HG03039 (cell line): Measurements from ENCODE around the gene HSF4.

ENCODE experiments used
- ATAC-seq: cut with Tn5 transposase; IDR thresholded peaks from one replicate; pipeline ENCODE4 v1.9.1; 2021; ENCODE audit warnings: mild to moderate bottlenecking, moderate library complexity; ENCODE audit not compliant: unreplicated experiment

The HSF4 gene

DNA sequence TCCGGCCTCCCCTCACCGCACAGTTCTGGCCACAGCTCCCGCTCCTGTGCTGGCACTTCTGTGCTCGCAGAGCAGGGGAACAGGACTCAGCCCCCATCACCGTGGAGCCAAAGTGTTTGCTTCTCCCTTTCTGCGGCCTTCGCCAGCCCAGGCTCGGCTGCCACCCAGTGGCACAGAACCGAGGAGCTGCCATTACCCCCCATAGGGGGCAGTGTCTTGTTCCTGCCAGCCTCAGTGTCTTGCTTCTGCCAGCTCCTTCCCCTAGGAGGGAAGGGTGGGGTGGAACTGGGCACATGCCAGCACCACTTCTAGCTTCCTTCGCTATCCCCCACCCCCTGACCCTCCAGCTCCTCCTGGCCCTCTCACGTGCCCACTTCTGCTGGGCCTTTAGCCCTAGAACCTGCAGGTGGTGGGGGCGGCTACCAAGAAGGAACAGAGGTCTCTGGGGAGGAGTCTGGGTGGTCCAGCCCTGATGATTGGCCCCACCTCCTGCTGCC lies 33.7 kb downstream of the HSF4 start:
- ATAC-seq = no peak

GRCh38 chr16:67199011-67199807 lies 34.7 kb downstream of the HSF4 start, which contains the start of gene ELMO3:
ELMO3 (plus strand) TSS chr16:67199131; CDS start chr16:67199327, 196 bp downstream.
- no peak for ATAC-seq

- no peak for ATAC-seq
These were observed 35.3 kb downstream of the HSF4 start for GRCh38 chr16:67199808-67200198.

DNA sequence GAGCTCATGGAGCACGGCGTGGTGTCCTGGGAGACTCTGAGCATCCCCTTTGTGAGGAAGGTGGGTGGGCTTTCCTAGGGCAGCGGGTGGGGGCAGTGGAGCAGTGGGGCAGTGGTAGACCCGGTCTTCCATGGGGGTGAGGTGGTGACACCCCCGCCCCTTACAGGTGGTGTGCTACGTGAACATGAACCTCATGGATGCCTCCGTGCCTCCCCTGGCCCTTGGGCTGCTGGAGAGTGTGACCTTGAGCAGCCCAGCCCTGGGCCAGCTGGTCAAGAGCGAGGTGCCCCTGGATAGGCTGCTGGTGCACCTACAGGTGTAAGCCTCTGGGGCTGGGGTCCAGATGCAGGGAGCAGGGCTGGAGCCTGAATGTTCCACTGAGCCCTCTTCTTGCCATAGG lies 35.9 kb downstream of the HSF4 start:
- ATAC-seq = no peak

DNA sequence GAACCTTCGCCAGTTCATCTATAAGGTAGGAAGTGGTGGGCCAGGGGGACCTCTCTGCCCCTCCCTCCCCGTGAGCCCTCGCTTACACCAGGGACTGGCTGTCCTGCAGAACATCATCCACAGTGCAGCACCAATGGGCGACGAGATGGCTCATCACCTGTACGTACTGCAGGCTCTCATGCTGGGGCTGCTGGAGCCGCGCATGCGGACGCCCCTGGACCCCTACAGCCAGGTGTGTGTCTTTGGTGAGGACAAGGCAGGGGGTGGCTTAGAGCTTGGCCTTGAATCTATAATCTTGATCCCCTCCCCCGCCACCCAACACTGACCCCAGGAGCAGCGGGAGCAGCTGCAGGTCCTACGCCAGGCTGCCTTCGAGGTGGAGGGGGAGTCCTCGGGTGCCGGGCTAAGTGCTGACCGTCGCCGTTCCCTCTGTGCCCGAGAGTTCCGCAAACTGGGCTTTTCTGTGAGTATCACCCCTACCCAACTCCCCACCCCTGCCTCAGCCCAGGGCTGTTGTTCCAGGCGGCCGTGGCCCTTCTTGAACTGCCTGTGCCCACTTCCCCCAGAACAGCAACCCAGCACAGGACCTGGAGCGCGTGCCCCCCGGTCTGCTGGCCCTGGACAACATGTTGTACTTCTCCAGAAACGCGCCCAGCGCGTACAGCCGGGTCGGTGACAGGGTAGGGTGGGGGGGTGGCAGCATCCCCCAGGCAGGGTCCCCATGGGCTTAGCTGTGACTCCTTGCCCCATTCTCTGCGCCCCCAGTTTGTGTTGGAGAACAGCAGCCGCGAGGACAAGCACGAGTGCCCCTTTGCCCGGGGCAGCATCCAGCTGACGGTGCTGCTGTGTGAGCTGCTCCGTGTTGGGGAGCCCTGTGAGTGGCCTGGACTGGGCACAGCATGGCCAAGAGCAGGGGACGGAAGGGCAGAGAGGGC lies 37.1 kb downstream of the HSF4 start:
- ATAC-seq = no peak

- ATAC-seq = no peak
These were observed 37.9 kb downstream of the HSF4 start for GRCh38 chr16:67202426-67202825.

- ATAC-seq = no peak
These were observed 38.5 kb downstream of the HSF4 start for GRCh38 chr16:67202956-67203493.

DNA sequence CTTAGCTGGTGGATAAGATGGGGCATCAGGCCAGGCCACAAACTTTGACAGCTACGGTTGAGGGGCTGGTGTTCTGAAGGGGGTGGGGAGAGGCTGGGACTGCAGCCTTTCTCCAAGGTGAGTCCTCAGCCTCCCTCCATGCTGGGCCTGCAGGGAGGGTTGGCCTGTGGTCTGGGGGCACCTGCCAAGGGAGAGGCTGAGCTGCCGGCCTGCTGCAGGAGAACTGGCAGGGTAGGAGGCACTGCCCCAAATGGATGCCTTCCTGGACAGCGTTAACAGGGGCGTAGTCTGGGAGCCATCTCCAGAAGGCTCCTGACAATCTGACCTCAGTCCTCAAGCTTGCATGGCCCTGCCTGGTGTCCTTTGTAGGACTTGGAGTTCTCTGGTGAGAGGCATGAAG lies 39.5 kb downstream of the HSF4 start:
- no peak for ATAC-seq

GRCh38 chr16:67206129-67206837 lies 41.7 kb downstream of the HSF4 start:
- no peak for ATAC-seq

GRCh38 chr16:67206838-67207248 lies 42.3 kb downstream of the HSF4 start:
- no peak for ATAC-seq

GRCh38 chr16:67207249-67208091 lies 42.9 kb downstream of the HSF4 start:
- ATAC-seq = no peak

DNA sequence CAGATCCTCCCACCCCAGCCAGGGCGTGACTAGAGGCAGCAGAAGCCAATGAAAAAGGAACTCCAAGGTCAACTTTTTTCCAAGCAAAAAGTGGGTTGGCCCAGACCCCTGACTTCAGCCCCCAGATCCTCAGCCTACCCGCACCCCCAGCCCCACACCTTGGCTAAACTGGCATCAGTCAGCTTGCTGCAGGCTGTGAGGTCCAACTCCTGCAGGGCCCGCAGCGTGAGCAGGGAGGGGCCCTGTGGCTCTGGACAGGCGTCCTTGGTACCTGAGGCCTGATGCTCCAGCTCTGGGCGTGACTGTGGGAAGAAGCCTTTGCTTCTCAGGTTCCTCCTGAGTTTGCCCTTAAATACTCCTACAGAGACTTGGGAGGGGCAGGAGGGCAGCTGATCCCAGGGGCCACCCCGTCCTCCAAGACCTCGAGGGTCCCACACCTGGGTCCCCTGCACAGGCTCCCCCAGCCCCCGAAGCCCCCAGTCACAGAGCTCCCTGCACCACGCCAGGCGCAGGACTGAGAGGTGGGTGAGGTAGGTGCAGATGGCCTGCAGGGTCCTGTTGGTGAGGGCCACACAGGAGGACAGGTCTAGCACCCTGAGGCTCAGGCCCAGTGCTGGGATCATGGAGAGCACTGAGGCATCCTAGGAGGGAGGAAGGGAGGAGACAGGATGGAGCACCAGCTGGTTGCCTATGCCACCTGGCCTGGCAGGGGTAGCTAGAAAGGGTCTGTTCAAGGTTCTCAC lies 43.8 kb downstream of the HSF4 start:
- ATAC-seq = no peak

DNA sequence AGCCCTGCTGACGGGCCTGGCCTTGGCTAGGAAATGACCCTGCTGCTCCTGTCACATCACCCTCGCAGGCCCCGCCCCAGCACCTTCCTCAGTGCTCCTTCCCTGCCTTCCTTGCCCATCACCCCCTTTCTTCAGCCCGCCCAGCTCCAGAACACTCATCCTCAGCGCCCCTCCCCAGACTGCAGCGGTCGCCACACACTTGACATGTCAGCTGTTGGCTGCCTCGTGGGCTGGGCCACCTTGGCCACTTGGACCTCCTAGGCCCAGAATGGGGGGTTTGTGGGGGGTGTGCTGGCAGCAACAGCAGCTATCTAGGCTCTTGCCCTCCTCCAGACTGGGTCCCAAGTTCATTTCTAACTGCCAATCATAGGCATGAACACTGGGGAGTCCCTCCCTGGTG lies 45.0 kb downstream of the HSF4 start:
- no peak for ATAC-seq

GRCh38 chr16:67210069-67210937 lies 45.8 kb downstream of the HSF4 start:
- ATAC-seq = no peak

- no peak for ATAC-seq
These were observed 47.1 kb downstream of the HSF4 start for GRCh38 chr16:67211674-67212073.

DNA sequence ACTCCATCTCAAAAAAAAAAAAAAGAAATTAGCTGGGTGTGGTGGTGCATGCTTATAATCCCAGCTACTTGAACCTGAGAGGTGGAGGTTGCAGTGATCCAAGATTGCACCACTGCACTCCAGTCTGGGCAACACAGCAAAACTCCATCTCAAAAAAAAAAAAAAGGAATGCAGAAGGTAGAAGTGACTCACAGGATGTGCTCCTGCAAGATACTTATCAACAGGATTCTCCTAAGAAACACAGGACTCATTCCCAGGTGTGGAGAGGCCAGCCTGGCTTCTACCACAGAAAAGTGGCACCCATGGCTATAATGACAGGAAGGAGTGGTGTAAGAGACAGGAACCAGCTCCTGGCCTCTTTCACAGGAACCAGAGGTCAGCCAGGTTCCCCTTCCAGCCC lies 48.2 kb downstream of the HSF4 start:
- ATAC-seq = no peak

GRCh38 chr16:67213197-67214019 lies 48.9 kb downstream of the HSF4 start:
- ATAC-seq = no peak
